Stimulated activated CD4-positive, alpha-beta T cell treated with anti-CD3 and anti-CD28 coated beads, TNF-alpha, amount 100 ng/mL, for 4 hours (primary cell): ENCODE data around the gene SESN1.
"Not testable (repeated sequence)": the region's sequence is repeated elsewhere in the genome, so short reads cannot be mapped to it uniquely, and the experiment has no call there.

Experiments
- DNase-seq, 3 experiments: peaks; one replicate each; pipeline ENCODE4 v3.0.0-alpha.2; 2020; ENCODE audit warnings: low read depth in 3 of 3

Gene SESN1

DNA sequence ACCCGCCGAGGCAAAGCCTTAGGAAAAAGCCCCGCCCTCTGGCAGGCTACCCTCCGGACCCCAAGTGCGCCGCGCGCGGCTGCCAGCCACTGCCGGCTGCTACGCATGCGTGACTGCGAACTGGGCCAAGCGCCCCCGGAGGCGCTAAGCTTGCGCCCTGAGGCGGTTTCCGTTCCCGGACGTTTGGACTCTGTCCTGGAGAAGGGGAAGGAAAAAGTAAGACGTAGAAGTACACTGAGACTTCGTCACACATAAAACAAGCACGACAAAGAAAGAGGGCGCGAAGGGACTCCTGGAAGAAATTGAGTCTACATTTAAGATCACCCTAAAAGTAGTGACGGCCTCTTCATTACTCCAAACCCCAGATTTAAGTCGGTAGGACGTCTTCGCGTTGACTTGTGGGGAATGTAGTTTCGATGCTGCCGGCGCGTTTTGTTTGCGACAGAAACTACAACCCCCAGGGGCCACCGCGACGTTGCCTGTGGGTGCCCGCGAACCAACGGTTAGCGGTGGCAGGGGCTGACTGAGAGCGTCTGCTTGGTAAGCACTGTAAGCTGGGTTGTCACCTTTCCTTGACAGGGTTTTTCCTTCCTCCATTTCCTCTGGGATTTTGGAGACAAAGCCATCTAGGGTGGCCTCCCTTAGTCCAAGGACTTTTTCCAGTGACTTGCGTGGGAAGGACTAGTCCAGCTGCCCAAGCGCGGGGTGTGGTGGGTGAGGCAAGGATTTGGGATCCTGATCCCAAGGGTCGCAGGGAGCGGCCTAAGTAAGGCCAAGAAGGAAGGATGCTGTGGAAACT is 589 bp upstream of the SESN1 start, which contains the start of gene CEP57L1:
TSS of gene CEP57L1 (plus strand) at position 472 of the 799 bp plus-strand sequence. CDS start 49,715 bp downstream, outside the sequence.
- DNase-seq, result peak; percentile 86 to 91 (median 87)

GRCh38 chr6:109093732-109094415 is 772 bp downstream of the SESN1 start:
- DNase-seq, result no peak

DNA sequence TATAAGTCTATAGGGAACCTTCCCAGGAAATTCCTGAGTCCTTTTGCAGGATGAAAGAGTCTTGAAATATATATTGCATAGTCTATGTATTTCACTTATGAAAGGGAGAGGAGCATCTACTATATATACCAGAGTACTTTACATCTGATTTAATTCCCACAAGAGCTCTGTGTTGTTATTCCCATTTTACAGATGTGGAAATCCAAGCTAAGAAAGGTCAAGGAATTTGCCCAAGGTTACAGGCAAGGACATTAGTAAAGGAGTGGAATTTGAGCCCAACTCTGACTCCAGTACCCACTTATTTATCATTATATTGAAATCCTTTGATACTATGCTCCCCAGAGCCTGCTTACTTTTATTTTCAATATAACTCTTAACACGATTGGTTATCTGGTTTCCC is 2.6 kb downstream of the SESN1 start:
- DNase-seq, result no peak

DNA sequence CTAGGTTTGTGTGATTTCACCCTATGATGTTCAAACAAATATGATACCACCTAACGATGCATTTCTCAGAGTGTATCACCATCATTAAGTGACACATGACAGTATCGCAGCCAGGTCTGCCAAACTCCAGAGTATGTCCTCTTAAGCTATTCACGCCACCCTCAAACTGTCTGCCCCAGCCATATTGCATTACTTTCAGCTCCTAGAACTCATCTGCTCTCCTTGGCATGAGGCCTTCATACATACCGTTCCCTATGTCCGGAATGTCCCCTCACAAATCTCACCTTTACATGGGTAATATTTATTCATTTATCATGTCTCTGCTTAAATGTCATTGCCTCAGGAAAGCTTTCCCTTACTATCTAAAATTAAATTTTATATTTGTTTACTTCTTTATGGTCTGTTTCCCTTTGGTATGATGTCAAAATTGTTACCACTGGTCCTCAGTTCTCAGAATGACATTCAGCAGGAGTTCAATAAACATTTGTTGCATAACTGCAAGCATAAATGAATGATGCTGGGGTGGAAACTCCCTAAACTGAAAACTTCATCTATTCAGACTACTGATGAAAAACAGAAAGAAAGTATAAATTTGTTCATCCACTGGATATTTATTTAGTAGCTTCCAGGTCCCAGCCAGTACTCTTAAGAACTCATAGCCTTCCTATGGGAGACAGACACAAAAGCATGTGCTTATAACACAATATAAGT is 3.2 kb downstream of the SESN1 start:
- no peak for DNase-seq

DNA sequence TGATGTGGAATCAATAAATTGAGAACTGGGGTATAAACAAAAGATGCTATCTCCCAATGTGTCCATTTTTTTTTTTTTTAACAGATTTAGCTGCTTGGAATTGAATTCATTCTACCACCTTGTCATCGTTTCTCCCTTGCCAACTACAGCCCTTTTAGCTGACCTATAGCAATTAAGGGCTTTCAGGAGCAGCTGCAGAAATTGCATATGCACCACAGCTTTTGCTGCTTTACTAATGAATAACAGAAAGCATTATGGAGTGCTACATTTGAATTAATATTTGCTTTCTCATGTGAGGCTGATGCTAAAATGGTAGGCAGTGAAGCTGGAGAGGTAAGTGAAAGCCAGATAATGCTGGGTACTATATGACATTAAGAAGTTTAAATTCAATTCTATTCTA is 5.7 kb downstream of the SESN1 start:
- DNase-seq, result no peak

DNA sequence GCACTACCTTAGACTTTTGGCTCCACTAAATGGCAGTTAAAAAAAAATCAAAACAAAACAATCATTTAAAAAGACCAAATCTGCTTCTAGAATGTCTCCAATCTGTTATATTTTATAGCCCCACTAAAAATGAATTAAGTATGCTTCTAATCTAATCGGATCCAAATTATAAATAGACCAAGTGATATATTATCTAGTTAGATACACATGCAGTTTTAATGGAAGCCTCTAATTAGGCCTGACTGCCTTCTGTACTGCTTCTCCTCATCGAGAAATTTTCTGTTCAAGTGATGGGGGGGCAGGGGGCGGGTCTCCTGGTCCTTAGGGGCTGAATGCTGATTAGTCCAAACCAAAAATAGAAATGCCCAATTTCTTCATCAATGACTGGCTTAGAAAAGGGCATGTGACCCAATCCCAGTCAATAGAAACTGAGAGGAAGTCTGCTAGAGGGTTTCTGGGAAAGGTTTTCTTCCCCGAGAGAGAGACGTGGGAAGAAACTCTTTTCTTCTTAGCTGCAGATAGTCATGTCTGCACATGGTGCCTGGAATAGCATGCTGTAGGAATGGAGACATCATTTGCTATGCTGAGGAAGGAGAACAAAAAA is 6.9 kb downstream of the SESN1 start:
- DNase-seq, result no peak

GRCh38 chr6:109084146-109084545 is 10.5 kb downstream of the SESN1 start:
- DNase-seq, result not testable (repeated sequence)

DNA sequence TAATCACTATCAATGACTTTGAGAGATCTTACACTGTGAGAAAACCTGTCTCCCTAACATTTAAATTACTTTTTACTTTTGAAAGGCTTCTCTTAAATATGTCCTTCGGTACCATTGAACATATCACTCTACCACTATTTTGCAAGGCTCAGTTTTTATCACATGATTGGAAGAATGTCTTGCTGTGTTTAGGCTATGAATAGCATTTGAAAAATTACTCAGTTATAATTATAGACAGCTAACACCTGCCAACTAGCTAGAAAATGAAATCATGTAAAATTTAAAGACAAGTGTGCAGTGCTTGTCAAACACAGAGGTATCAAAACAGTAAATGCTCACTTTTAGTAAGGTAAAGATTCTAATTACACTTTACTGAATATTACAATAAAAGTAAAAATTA is 11.0 kb downstream of the SESN1 start:
- DNase-seq, result no peak

GRCh38 chr6:109082188-109082577 is 12.5 kb downstream of the SESN1 start:
- no peak for DNase-seq

GRCh38 chr6:109081516-109082187 is 13.0 kb downstream of the SESN1 start:
- DNase-seq, result no peak

- DNase-seq, result no peak
These were observed 13.6 kb downstream of the SESN1 start for GRCh38 chr6:109081026-109081425.

- no peak for DNase-seq
These were observed 14.7 kb downstream of the SESN1 start for GRCh38 chr6:109079981-109080380.

- DNase-seq, result no peak
These were observed 18.3 kb downstream of the SESN1 start for GRCh38 chr6:109076377-109076776.

- DNase-seq, result no peak
These were observed 18.7 kb downstream of the SESN1 start for GRCh38 chr6:109075934-109076333.

DNA sequence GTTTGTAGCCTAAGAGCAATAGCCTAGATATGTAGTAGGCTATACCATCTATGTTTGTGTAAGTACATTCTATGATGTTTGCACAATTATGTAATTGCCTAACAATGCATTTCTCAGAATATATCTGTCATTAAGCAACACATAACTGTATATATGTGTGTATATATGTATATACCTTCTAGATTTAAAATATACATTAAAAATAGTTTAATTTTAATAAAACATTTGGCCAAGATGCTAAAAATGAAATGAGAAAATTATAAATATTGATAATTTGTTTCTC is 20.6 kb downstream of the SESN1 start:
- no peak for DNase-seq

DNA sequence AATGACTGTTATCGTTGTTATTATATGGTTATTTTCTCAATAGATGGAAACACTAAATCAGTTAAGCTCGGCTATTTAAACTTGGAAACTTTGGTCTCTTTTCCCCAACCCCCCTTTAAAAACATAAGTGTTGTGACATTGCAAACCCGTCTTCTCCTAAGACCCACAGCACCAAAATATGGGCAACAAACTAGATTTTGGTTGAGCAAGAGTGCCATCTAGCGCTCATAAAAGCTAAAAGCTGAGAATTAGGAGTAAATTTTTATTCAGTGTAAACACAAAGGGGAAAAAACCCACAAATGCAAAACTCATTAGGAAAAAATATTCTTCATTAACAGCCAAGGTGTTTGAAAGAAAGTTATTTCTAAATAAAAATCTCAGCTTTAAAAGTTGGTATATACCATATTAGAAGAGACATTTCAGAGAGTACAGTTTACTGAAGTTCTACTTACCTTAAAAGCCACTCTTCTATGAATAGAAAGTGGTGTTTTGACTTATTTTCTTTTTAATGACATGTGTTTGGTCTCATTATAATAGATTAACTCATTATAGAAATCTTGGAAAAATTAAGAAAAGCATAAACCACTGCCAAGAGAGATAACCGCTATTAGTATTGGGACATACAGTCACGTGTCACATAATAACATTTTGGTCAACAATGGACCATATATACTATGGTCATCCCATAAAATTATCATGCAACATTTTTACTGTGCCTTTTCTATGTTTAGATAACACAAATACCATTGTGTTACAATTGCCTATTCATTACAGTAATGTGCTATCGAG is 21.1 kb downstream of the SESN1 start:
- DNase-seq, result peak in 1 of 3 experiments; percentile 34

DNA sequence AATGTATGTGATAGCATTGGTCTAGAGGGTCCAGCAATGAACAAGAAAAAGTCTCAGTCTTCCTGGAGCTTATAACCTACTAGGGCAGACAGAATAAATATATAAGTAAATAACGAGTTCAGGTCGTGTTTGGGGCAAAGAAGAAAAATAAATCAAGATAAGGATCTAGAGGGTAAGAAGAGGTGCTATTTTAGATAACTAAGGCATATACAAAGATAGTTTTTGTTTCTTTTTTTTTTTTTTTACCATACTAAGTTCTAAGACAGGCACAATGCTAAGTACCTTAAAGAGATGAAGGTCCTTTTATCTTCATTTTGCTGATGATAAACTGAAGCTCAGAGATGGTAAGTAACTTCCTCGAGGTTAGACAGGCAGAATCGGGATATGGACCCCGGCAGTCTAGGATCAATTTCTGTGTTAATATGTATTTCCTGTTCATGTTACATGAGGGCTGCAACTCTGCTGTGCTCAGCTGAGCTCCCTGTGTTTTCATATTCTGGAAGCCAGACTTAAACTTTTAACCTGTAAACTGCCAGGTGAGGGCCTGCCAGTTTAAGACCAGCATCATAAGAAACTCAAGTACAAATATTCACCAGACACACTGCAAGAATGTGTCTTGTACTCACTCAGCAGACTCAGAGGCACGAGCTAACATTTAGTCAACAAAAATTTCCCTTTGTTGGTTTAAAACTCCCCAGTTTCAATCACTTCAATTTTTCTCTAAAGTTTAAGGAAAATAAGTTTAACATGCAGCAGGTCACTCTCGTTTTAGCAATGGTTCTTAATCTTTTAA is 23.3 kb downstream of the SESN1 start:
- DNase-seq, result no peak

GRCh38 chr6:109069746-109070145 is 24.9 kb downstream of the SESN1 start:
- DNase-seq, result no peak

DNA sequence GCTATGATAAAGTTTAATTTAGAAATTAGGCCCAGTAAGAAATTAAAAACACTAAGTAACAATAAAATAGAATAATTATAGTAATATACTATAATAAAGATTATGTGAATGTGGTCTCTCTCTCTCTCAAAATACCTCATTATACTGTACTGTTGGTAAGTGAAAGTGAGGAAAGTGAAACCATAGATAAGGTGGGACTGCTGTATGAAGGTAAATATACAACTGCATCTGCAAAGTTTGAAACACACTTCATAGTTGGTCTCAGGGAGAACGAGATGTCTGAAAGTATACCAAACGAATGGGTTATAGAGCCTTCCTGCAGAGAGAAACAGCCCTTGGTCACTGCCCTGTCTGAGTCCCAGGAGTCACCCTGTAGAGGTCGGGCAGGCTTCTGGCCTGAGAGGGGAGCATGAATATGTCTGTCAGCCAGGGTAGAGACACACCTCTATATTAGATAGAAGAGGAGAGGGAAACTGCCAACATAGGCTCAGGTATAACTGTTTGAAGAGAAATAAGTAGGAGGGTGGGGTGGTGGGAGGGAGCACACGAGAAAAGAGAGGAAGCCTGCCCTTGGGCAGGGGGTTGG is 31.8 kb downstream of the SESN1 start:
- no peak for DNase-seq

GRCh38 chr6:109062216-109062615 is 32.4 kb downstream of the SESN1 start:
- DNase-seq, result no peak
